HG02943 (cell line): ENCODE measurements around the gene KBTBD7.
"Not testable (repeated sequence)": the region's sequence is repeated elsewhere in the genome, so short reads cannot be mapped to it uniquely, and the experiment has no call there.

Experiments used
- ATAC-seq: cut with Tn5 transposase; IDR thresholded peaks from one replicate; pipeline ENCODE4 v1.9.1; 2021; ENCODE audit warnings: mild to moderate bottlenecking, low read depth, moderate library complexity; ENCODE audit not compliant: unreplicated experiment

The KBTBD7 gene

DNA sequence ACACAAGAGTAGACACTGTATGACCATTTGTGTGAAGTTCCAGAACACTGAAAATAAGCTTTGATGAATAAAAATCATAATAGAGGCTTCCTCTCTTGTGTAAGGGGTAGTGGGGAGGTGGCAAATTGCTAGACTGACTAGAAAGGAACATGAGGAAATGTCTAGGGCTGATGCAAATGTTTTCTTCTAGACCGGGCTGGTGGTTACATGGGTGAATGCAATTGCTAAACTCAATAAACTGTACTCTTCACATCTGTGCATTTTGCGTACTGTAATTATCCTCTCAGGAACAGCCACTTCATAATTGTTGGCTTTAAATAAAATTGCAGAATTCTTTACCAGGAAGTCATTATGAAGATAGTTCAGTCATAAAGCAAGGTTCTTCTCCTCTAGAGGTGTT, 5.2 kb upstream of the KBTBD7 start:
- ATAC-seq = peak; percentile 69

DNA sequence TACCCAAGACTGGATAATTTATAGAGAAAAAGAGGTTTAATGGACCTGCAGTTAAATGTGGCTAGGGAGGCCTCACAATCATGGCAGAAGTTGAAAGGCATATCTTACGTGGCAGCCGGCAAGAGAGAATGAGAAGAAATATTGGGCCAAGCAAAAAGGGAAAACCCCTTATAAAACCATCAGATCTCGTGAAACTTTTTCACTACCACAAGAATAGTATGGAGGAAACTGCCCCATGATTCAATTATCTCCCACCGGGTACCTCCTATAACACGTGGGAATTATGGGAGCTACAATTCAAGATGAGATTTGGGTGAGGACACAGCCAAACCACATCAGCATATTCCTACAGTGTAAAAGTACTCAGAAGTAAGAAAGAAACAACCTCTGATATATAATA, 4.7 kb upstream of the KBTBD7 start:
- no peak for ATAC-seq

DNA sequence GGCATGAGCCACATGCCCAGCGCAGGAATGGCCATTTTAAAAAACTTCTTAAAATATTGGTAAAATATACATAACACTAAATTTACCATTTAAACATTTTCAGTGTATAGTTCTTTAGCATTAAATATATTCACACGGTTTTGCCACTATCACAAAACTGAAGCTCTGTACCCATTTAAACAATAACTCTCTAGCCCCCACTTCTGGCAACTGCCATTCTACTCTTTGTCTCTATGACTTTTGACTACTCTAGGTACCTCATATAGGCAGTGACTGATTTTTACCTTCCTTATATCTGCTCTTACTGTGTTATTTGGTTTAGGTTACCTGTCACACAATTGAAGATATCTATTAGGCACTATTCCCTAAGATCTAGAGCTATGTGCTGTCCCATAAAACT, 2.3 kb upstream of the KBTBD7 start:
- ATAC-seq = no peak

DNA sequence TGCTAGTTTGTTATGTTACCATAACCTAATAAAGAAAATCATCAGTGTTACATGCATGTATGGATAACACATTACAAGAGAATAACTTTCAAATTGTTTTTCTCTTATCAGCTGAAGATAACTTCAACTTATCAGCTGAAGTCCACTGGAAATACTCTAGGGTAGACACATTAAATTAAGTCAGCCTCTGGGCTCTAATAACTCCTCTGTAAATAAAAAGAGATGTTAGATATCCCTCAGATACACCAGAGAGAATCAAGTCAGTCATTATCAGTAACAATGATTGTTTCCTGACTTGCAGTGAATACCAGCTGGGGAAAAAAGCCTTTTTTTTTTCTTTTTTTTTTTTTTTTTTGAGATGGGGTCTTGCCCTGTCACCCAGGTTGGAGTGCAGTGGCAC, 1.6 kb upstream of the KBTBD7 start:
- no peak for ATAC-seq

DNA sequence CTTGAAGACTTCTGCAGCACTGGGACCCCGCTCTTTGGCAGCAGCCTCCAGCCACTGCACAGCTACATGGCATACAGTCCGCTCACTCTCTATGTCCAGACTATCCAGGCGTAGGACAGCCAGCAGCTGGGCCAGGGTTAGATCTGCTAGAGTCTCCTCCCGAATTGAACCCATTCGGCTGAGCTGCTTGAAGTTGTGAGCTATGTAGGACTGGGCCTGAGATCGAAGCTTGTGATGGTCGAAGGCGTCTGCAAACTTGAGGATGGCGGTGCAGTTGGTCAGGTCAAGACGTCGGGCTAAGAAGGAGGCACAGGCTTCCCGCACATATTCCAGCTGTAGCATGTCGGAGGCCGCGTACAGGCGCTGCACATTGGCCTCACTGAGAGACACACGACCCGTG, 900 bp downstream of the KBTBD7 start:
- no peak for ATAC-seq

DNA sequence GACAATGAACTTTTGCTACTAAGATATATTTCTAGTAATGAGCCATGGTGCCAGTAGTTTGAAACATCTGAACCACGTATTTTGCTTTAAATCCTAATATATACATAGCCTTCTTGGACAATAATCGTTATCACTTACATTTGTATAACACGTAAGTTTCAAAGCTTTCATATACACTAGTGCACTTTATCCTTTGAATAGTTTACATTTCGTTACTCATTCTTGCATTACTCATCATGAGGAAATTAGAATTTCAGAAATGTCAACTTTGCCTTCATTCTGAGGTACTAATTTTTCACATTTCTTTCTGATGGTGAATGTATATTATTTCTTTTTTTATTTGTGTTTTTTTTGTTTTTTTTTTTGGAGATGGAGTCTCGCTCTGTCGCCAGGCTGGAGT, 5.8 kb downstream of the KBTBD7 start:
- ATAC-seq = no peak

DNA sequence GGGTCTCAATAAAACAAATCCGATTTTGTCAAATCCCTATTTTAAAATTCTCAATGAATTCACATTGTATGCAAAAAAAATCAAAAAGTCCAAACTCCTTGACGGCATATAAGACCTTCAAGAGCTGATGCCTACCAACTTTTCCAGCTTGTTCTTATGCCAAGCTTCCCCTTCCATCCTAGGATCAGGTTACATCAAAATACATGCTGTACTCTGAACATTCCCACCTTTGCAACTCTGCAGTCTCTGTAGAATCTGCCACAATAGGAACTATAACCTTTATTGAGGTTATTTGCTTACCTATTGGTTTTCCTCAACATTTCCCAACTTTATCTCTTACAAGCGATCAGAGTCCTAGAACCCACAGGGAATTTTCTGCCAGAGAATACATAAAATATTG, 7.9 kb downstream of the KBTBD7 start:
- ATAC-seq = no peak

DNA sequence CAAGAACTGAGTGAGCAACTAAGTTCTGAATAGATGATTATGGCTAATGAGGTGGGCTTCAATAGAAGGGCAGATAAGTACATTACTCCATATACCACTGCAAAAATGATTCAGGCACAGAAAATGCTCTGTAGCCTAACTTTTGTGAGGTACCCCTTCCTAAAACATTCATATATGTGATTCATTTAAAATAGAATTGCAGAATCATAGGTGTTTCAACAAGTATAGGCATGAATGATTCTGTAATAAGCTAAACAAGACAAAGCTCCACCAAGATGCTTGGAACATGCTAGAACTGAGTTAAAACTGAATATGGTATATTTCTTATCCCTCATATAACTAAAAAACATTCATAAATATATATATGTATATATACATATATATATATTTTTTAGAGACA, 12.1 kb downstream of the KBTBD7 start:
- no peak for ATAC-seq

DNA sequence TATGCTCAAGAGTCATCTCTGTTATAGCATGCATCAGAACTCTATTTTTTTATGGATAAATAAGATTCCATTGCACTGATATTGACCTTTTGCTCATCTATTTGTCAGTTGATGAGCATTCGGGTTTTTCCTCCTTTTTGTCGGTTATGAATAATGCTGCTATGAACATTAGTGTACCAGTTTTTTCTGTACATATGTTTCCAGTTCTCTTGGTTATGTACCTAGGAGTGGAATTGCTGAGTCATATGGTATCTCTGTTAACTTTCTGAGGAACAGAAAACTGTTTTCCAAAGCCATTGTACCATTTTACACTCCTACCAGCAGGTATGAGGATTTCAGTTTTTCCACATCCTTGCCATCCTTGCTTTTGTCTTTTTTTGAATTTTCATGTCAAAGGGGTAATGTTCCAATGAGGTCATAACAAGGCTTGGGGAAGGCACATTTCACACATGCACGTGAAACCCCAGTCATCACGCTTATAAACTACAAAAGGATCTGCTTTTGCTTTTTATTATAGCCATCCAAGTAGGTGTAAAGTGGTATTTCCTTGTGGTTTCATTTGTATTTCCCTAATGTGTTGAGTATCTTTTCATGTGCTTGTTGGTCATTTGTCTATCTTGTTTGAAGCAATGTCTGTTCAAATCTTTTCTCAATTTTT, 14.6 kb downstream of the KBTBD7 start:
- ATAC-seq = no peak

DNA sequence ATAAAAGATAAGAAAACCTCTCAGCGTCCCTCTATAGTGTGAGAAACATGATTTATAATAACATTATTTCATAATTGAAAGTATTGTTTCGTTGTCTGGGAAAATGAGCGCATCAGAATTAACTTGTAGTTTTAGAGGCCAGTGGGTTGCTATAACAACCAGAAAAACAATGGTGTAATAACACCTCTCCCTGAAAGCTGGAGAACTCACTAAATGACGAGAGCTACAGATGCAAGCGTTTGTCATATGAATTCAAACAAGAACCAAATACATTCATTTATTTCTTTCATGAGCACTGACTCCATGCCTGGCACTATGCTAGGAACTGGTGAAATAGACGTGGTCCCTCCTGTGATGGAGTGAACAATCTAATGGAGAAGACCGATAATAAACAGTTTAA, 16.3 kb downstream of the KBTBD7 start:
- ATAC-seq = no peak

DNA sequence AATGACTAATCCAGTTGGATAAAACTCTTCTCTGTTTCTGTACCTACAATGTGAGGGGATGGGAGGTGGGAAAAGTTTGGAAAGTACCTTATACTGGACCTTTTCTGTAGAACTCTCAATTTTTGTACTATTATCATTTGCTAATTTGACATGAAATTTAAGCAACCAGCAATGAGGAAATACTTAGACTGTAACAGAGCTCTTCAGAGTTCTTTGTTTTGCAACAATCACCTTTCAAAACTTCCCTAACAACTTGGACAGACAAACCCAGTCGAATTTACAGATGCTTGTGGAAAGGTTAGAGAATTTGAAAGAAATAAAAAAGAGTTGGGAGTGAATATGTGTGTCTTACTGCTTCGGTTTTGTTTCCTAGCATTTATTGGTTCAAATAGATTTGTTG, 16.8 kb downstream of the KBTBD7 start:
- ATAC-seq = no peak

DNA sequence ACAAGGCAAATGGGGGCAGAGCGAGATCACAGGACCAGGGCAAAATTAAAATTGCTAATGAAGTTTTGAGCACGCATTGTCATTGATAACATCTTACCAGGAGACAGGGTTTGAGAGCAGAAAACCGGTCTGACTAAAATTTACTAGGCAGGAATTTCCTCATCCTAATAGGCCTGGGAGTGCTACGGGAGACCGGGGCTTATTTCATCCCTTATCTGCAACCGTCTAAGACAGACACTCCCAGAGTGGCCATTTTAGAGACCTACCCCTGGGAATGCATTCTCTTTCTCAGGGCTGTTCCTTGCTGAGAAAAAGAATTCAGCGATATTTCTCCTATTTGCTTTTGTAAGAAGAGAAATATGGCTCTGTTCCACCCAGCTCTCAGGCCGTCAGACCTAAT, 18.8 kb downstream of the KBTBD7 start:
- ATAC-seq = not testable (repeated sequence)

DNA sequence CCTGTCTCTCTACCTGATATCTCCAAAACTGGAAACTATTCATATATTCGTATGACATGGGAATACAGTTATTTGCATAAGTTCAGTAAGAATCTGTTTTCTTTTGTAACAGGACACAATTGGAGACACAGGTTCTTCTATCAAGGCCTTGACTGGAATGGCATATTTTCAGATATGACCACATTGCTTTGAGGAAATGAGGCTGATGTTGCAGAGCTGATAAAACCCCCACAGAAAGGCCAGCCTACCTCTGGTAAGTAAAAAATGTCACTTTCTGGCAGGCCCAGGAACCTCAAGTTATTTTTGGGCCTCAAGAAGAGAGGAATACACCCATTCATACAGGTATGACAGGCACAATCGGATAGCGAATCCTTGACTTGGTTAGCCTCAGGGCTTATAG, 32.2 kb downstream of the KBTBD7 start:
- no peak for ATAC-seq

DNA sequence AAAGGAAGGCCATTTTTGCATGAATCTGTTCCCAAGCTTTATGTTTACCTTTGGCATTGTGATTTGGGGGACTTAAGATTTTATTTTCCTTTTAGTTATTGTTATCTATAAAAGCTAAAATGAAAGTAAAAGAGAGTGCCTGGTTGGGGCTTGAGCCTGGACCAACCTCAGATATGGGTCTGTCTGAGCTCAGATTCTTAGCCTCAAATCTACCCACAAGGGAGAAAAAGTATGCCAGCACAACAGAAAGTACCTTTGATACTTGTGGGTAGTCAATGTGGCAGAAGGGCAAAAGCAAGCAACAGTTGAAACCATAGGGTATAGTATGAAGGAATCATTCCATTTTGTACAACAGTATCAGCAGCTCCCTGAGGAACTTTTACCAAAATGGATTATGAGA, 35.2 kb downstream of the KBTBD7 start:
- no peak for ATAC-seq

DNA sequence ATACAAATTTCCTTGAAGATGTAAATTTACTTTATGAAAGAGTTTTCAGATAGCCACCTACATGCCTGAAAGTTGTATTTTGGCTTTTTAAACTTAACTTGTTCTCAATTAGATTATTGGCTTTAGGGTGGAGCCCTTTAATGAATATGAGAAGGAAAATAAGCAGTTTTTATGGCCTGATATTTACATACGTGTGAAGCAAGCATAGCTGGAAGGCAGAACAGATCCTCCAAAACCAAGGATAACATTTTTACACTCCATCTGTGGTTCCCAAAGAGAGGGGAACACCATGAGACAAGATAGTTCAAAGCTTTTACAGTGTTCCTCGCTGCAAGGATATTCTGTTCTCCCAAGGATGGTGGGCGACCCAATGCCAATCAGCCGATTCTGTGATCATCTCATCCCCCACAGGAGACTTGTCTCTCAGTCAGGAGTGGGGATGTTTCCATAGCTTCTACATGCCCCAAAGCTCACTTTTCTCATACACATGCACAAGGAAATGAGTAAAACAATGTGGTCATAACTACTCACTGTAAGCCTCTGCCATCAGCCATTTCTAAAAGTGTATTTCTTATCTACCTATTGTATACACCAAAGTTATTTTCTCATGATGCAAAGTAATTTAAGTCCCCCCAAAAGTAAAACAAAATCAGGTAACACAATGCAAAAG, 37.2 kb downstream of the KBTBD7 start:
- ATAC-seq = no peak

DNA sequence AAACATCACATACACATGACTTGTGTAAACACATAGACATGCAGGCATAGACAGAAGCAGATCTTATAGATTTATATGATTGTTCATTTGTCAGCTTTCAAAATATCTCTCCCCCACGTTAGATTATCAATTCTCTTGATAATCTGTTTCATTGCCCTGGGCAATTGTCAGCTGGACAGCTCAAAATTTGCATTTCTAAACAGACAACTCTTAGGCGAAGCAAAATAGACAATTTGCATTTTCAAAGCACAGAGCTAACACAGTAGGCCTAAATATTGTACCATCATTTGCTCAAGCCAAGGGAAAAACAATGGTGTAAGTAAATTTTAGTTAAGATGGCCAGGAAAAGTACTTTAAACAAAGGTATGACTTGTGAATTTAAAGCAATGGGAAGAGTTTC, 37.7 kb downstream of the KBTBD7 start:
- ATAC-seq = no peak

DNA sequence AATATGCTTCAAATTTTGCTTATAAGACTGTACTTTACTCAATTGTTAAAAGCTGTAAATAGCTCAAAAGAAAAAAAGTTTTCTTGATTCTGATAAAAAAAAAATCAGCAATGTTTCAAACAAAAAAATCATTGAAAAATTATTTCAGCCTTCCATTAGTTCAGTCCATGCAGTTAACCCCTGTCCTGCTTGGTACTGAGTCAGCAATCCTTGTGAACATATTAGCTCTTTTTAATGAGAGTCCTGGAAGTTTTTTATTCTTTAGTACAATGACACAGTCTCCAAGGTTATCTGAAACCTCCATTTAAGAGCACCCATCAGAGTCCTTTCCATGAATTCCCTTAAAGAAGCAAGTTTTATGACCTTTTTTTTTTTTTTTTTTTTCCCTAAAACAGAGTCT, 40.3 kb downstream of the KBTBD7 start:
- no peak for ATAC-seq

DNA sequence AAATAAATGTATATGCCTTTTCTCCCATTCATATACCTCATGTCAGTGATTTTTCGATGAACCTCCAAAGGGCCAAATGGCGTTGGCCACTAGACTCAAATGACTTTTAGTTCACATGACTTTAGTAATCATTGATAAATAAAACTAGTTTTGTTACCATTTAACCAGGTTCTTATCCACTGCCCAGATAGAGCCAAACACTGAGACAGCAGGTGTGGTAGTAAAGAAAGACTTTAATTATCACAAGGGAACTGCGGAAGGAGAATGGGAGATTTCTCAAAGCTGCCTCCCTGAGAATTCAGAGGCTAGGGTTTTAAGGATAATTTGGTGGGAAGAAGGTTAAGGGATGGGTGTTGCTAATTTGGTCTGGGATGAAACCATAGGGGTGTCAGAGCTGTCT, 42.4 kb downstream of the KBTBD7 start:
- no peak for ATAC-seq

DNA sequence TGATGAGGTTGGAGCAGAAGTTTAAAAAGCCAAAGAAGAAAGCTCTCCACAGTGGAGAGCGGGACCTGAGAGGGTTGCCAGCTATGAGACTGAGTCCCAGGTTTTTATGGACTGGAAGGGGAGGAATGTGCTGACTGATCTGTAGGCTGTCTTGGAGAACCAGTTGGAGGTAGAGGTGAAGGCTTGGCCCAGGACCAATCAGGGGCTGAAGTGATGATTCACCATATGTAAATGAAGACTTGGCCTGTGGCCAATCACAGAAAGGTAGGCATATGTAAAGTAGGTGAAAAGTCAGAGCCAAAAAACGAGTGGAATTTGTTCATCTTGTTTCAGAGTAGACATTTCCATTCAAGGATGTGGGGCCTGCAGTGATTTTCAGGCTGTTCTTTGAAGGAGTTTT, 44.3 kb downstream of the KBTBD7 start:
- ATAC-seq = no peak

DNA sequence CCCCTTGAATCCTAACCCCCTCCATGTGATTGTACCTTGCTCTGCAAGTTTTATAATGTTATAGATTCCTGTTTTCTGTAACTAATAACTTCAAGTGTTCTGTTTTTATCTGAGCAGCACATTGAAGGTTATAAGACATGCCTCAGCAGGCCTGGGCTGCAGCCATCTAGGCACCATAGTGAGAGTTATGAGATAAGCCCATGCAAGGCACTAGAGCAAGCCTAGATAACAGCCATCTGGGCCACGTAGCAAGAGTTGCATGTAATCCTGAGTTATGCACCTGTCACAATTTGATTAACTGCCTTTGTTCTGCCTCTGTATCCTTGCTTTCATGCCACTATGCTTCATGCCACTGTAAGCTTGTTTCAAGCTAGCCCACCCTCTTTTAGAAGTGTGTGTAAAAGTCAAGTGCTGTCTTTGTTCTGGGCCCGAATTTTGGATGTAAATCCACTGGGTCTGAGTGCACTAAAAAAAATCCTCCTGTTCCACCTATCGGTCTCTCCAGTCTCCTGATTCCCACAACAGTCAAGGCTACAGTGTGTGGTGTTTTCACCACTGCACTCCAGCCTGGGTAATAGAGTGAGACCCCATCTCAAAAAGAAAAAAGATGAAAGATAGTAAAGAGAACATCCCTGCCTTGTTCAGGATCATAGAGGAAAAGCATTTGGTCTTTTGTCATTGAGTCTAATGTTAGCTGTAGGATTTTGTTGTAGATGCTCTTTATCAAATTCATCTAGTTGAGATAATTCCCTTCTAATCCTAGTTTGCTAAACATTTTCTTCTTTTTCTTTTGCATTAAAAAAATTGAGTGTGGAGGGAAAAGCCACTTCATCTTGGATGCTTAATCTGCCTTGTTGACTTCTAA, 45.7 kb downstream of the KBTBD7 start:
- ATAC-seq = no peak

DNA sequence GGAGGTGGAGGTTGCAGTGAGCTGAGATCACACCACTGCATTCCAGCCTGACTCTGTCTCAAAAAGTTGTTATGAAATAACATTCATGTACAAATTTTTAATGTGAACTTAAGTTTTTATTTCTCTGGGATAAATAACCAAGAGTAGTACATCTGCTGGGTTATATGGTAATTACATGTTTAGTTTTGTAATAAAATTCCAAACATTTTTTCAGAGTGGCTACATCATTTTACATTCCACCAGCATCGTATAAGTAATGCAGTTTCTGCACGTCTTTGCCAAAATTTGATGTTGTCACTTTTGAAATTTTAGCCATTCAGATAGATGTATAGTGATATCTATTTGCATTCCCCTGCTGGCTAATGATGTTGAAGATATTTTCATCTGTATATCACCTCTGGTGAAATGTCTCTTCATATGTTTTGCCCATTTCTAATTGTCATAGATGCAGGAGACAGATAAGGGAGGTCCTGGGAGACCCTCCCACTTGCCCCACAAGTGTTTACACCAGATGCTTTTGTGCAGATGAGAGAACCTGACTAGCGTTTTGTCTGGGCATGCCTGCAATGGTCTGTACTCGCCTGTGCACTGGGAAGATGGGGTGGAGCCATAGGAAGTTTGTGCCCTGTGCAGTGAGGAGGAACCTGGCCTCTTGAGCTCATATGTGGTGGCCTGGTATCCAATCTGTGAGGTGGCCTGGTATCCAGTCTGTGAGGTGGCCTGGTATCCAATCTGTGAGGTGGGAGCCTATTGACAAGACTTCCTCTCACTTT, 49.0 kb downstream of the KBTBD7 start:
- no peak for ATAC-seq
